ENCODE data around the gene BAIAP2. TPM values are rescaled to one million over a fixed set of nuclear protein-coding genes. Genes with fewer than 3 reads are reported as not detected.

BAIAP2 gene
- total and polyA plus RNA-seq, 2 donors (not counting 3 experiments of a cell fraction or from before 2014, with no cell fraction given), result 12.3 to 18.6 TPM

- Histone ChIP-seq H3K4me1 (ENCODE audit: control insufficient read depth, extremely low read depth, insufficient read depth, low read length) (no peaks in the 10 kb centered on the region), H4K20me1 (replicated peaks; ENCODE audit: control insufficient read depth, extremely low read depth, insufficient read depth, low read length) (no peaks in the 10 kb centered on the region), H2AFZ (ENCODE audit: low read depth, low read length) (no peak overlapping the region), H3K79me2 (ENCODE audit: control insufficient read depth, insufficient read depth, low read length) (no peaks in the 10 kb centered on the region), H3K9ac (replicated peaks; ENCODE audit: extremely low read depth, insufficient read depth, low read length) (no peak overlapping the region), H3K9me1 (replicated peaks; ENCODE audit: control insufficient read depth, extremely low read depth, insufficient read depth, low read length) (no peaks in the 10 kb centered on the region), H3K4me2 (ENCODE audit: insufficient read depth, low read length) (no peak overlapping the region), H3K27ac (ENCODE audit: insufficient read depth, low read depth, low read length) (no peak overlapping the region), H3K9me3 (replicated peaks; ENCODE audit: control insufficient read depth, insufficient read depth, low read length) (no peaks in the 10 kb centered on the region), H3K36me3 (ENCODE audit: control insufficient read depth in 2 of 2, extremely low read depth in 1 of 2, insufficient read depth in 2 of 2, low read length in 2 of 2) (no peaks in the 10 kb centered on the region), H3K4me3 (replicated peaks in 1 of 3; ENCODE audit: insufficient read depth in 1 of 3, low read depth in 1 of 3, low read length in 3 of 3) (no peak overlapping the region), H3K27me3 (ENCODE audit: control insufficient read depth in 2 of 2, insufficient read depth in 2 of 2, low read length in 2 of 2) (peaks cover 18 to 31% of the 10 kb centered on the region in 2 experiments)
- TF ChIP-seq JUN (IDR thresholded peaks at IDR 0.05; ENCODE audit: borderline replicate concordance, insufficient read depth, insufficient read length, low read depth) (no peak), GATA2 (IDR thresholded peaks at IDR 0.05; ENCODE audit: insufficient read depth, insufficient read length, low read depth, low read length) (no peak), FOS (IDR thresholded peaks at IDR 0.05; ENCODE audit: borderline replicate concordance, insufficient read depth, low read length) (no peak), EZH2 (IDR thresholded peaks at IDR 0.05; ENCODE audit: borderline replicate concordance, low read depth, low read length, severe bottlenecking) (no peak)
- CTCF ChIA-PET, result interaction anchor here (1.0 kb wide), 1 partner anchor 10 kb away, joined by 3 read pairs; no protein-coding TSS in a partner anchor
- no peak for FAIRE-seq
- dilution Hi-C loops (cut with MboI; ENCODE audit: extremely low pct_ligation_motif_present, low sequenced_read_pairs) (no loop called here), intact Hi-C loops (cut with micrococcal nuclease) (no loop called here)
- BruUV-seq (replicated peaks), result no TSS peak
- POLR2A ChIA-PET, result no interaction called here
- no peak for DNase-seq (ENCODE audit: low read depth, low spot score)
Observed at GRCh38 chr17:81008140-81008539, 26.8 kb upstream of the BAIAP2 start.

DNA sequence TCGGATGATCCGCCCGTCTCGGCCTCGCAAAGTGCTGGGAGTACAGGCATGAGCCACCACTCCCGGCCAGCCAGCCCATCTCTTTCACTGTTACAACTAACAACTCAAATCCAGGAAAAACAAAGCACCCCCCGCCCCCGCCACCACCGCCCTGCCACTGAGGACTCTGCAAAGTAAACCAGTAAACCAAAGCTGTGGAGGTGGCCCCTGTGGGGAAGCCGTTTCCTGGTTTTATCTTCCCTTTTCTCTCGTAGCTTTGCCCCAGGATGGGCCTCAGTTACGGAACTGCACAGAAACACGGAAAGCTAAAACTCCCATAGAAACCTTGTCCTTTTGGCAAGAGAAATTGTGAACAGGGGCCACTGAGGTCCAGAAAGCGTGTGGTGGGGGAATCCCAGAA lies 25.8 kb upstream of the BAIAP2 start:
- dilution Hi-C loops (cut with MboI; ENCODE audit: extremely low pct_ligation_motif_present, low sequenced_read_pairs), result no loop called here
- no peaks in the 10 kb centered on the region for H3K9me1 ChIP-seq (replicated peaks; ENCODE audit: control insufficient read depth, extremely low read depth, insufficient read depth, low read length)
- H3K4me2 ChIP-seq (ENCODE audit: insufficient read depth, low read length), result no peak overlapping the region
- H3K79me2 ChIP-seq (ENCODE audit: control insufficient read depth, insufficient read depth, low read length), result no peaks in the 10 kb centered on the region
- no TSS peak for BruUV-seq (replicated peaks)
- TF ChIP-seq CTCF (IDR thresholded peaks at IDR 0.05; ENCODE audit: extremely low read depth in 1 of 2, insufficient read depth in 1 of 2, low read depth in 1 of 2, low read length in 2 of 2) (no peak), POLR2AphosphoS5 (IDR thresholded peaks at IDR 0.05; ENCODE audit: insufficient read depth, low read depth, low read length) (no peak), MAX (IDR thresholded peaks at IDR 0.05; ENCODE audit: insufficient read depth, insufficient read length) (no peak), FOS (IDR thresholded peaks at IDR 0.05; ENCODE audit: borderline replicate concordance, insufficient read depth, low read length) (no peak), POLR2A (IDR thresholded peaks at IDR 0.05; ENCODE audit: low read depth, low read length) (no peak), GATA2 (IDR thresholded peaks at IDR 0.05; ENCODE audit: insufficient read depth, insufficient read length, low read depth, low read length) (no peak), JUN (IDR thresholded peaks at IDR 0.05; ENCODE audit: borderline replicate concordance, insufficient read depth, insufficient read length, low read depth) (no peak), MYC (IDR thresholded peaks at IDR 0.05; ENCODE audit: low read depth, low read length) (no peak)
- no peaks in the 10 kb centered on the region for H3K4me1 ChIP-seq (ENCODE audit: control insufficient read depth, extremely low read depth, insufficient read depth, low read length)
- no peak overlapping the region for H3K9ac ChIP-seq (replicated peaks; ENCODE audit: extremely low read depth, insufficient read depth, low read length)
- FAIRE-seq (no peak), DNase-seq (ENCODE audit: low read depth, low spot score) (no peak)
- ChIA-PET POLR2A (no interaction called here), CTCF (interaction anchor here (0.9 to 1.2 kb wide), 4 partner anchors 12 to 20 kb away, joined by 3 to 5 read pairs (median 4); no protein-coding TSS in a partner anchor)
- intact Hi-C loops (cut with micrococcal nuclease), result no loop called here
- H4K20me1 ChIP-seq (replicated peaks; ENCODE audit: control insufficient read depth, extremely low read depth, insufficient read depth, low read length), result no peaks in the 10 kb centered on the region
- peaks cover 12 to 23% of the 10 kb centered on the region in 2 experiments for H3K27me3 ChIP-seq (ENCODE audit: control insufficient read depth in 2 of 2, insufficient read depth in 2 of 2, low read length in 2 of 2)
- H2AFZ ChIP-seq (ENCODE audit: low read depth, low read length), result no peak overlapping the region
- H3K9me3 ChIP-seq (replicated peaks; ENCODE audit: control insufficient read depth, insufficient read depth, low read length), result no peaks in the 10 kb centered on the region
- no peak overlapping the region for H3K4me3 ChIP-seq (replicated peaks in 1 of 3; ENCODE audit: insufficient read depth in 1 of 3, low read depth in 1 of 3, low read length in 3 of 3)
- H3K36me3 ChIP-seq (ENCODE audit: control insufficient read depth in 2 of 2, extremely low read depth in 1 of 2, insufficient read depth in 2 of 2, low read length in 2 of 2), result no peaks in the 10 kb centered on the region
- no peak overlapping the region for H3K27ac ChIP-seq (ENCODE audit: insufficient read depth, low read depth, low read length)

Measured in endothelial cell of umbilical vein (primary cell).